Activated CD4-positive, alpha-beta T cell treated with anti-CD3 and anti-CD28 coated beads, Interleukin-2, amount 10 ng/mL, durations not matched to agents 7 days and 5 days (primary cell): Measurements from ENCODE around the gene KRTAP10-8. TPM values are rescaled to one million over a fixed set of nuclear protein-coding genes. Genes with fewer than 3 reads are reported as not detected.
"Not testable (repeated sequence)": the region's sequence is repeated elsewhere in the genome, so short reads cannot be mapped to it uniquely, and the experiment has no call there.

Experiments used
- CTCF ChIA-PET: fragments of 350-600 bp; sonication (Branson Sonifier 250); formaldehyde crosslinking; loops from one replicate; lab custom pipeline; 2021; ENCODE audit warnings: antibody characterized with exemption; lab: Charles Lee
- POLR2A ChIA-PET: fragments of 350-600 bp; sonication (Branson Sonifier 250); formaldehyde crosslinking; loops from one replicate; lab custom pipeline; 2021; ENCODE audit warnings: antibody characterized with exemption; lab: Charles Lee
- DNase-seq: peaks from one replicate; pipeline ENCODE4 v3.0.0-alpha.2; 2020
- H3K27ac Mint-ChIP-seq: one replicate; pipeline ENCODE4 v1.8.0; 2021; ENCODE audit warnings: mild to moderate bottlenecking, moderate library complexity, mixed read lengths
- H3K27me3 Mint-ChIP-seq: one replicate; pipeline ENCODE4 v1.8.0; 2021; ENCODE audit warnings: mixed read lengths
- H3K36me3 Mint-ChIP-seq: one replicate; pipeline ENCODE4 v1.8.0; 2021; ENCODE audit warnings: low read depth, mixed read lengths
- H3K4me1 Mint-ChIP-seq: one replicate; pipeline ENCODE4 v1.8.0; 2021; ENCODE audit warnings: mixed read lengths
- H3K4me3 Mint-ChIP-seq: one replicate; pipeline ENCODE4 v1.8.0; 2021; ENCODE audit warnings: mild to moderate bottlenecking, moderate library complexity, mixed read lengths
- H3K9me3 Mint-ChIP-seq: one replicate; pipeline ENCODE4 v1.8.0; 2021; ENCODE audit warnings: mixed read lengths
- total RNA-seq, 2 experiments: library from RNA; stranded (reverse); gene quantifications; one replicate each; pipeline ENCODE4 v1.2.3, GENCODE V29; 2021

KRTAP10-8 gene
- total RNA-seq, 2 experiments from 2014 or later = not detected

DNA sequence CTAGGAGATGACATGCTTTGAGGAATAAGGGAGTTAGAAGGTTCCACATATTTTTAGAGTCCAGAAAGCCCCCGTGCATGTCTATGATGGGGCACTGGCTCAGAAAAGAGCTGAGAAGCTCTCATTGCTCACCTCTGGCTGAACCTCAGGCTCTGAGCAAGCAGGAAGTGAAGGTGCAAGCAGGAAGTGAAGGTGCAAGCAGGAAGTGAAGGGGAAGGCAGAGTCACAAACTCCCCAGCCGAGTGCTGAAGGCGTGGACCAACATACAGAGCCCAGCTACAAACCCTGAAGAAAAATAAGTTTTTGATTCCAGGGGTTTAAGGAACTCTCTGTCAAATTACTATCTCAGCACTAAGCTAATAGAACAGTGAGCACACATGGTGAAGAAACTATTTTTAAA is 7.0 kb downstream of the KRTAP10-8 start:
- H3K4me1 Mint-ChIP-seq = peaks cover 30% of the 10 kb centered on the region
- POLR2A ChIA-PET = no interaction called here
- H3K27me3 Mint-ChIP-seq = peaks cover 6% of the 10 kb centered on the region
- H3K27ac Mint-ChIP-seq = peak overlapping the region; percentile 93
- DNase-seq = peak; percentile 72
- CTCF ChIA-PET = interaction anchor here (0.5 to 1.2 kb wide), 3 partner anchors 24 to 57 kb away, joined by 3 to 4 read pairs (median 3); no protein-coding TSS in a partner anchor
- H3K4me3 Mint-ChIP-seq = peak overlapping the region; percentile 37
- peaks cover 35% of the 10 kb centered on the region for H3K36me3 Mint-ChIP-seq
- H3K9me3 Mint-ChIP-seq = peaks cover 51% of the 10 kb centered on the region

DNA sequence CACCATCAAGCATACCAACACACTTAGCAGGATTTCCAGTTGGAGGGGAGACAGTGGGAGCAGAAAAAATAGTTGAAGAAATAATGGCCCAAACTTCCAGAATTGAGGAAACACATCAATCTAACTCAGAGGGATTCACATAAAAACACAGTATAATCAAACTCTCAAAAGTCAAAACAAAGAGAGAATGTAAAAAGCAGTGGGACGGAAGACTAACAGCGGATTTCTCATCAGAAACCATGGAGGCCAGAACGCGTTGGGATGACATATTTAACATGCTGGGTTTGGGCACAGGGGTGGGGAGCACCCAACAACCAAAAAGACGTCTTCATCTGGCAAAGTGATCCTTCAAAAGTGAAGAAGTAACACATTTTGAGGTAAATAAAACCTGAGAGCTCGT is 8.0 kb downstream of the KRTAP10-8 start:
- DNase-seq = no peak
- Mint-ChIP-seq H3K9me3 (peaks cover 61% of the 10 kb centered on the region), H3K36me3 (peaks cover 41% of the 10 kb centered on the region), H3K27me3 (peaks cover 11% of the 10 kb centered on the region), H3K4me3 (no peak overlapping the region), H3K27ac (no peak overlapping the region), H3K4me1 (peaks cover 30% of the 10 kb centered on the region)
- POLR2A ChIA-PET = no interaction called here
- CTCF ChIA-PET = interaction anchor here (1.2 kb wide), 1 partner anchor 56 kb away, joined by 3 read pairs; no protein-coding TSS in a partner anchor

DNA sequence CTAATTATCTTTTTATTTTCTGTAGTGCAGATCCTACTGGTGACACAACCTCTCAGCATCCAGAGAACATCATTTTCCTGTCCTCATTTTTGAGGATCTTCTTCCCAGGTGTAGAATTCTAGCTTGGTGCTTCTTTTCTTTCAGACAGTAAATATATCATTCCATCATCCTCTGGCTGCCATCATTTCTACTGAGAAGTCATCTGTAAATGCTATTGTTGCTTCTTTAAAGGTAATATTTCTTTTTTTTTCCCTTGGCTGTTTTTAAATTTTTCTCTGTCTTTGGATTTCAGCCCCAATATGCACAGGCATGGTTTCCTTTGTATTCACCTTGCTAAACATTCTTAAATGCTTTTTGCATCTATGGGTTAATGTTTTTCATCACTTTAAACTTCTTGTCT is 11.7 kb downstream of the KRTAP10-8 start:
- H3K4me1 Mint-ChIP-seq = peaks cover 16% of the 10 kb centered on the region
- ChIA-PET POLR2A (no interaction called here), CTCF (no interaction called here)
- no peak overlapping the region for H3K27ac Mint-ChIP-seq
- H3K4me3 Mint-ChIP-seq = no peak overlapping the region
- H3K9me3 Mint-ChIP-seq = peaks cover 55% of the 10 kb centered on the region
- H3K27me3 Mint-ChIP-seq = peaks cover 11% of the 10 kb centered on the region
- peaks cover 35% of the 10 kb centered on the region for H3K36me3 Mint-ChIP-seq
- DNase-seq = no peak

DNA sequence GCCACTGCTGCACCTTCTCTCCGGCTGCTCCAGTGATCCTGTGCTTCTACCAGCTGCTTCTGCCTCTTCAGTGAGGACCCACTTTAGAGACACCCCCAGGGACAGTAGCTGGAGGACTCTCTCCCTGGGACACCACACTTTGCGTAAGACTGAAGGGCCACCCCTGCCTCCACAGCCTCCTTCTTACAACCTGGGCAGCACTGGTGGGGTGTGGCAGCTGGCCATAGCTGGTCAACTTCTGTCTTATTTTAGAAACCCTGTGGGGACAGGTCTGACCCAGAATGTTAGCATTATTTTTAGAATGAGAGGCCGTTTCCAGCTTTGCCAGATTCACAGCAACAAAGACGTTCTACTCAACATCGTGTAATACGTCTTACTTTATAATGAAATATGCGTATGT is 13.9 kb downstream of the KRTAP10-8 start:
- no peak overlapping the region for H3K4me3 Mint-ChIP-seq
- peaks cover 24% of the 10 kb centered on the region for H3K36me3 Mint-ChIP-seq
- ChIA-PET CTCF (interaction anchor here (1.0 to 1.3 kb wide), 2 partner anchors 28 to 32 kb away, joined by 3 read pairs; partner anchors contain the start of gene KRTAP12-3), POLR2A (no interaction called here)
- peaks cover 12% of the 10 kb centered on the region for H3K4me1 Mint-ChIP-seq
- peaks cover 11% of the 10 kb centered on the region for H3K27me3 Mint-ChIP-seq
- DNase-seq = no peak
- H3K27ac Mint-ChIP-seq = no peak overlapping the region
- peaks cover 47% of the 10 kb centered on the region for H3K9me3 Mint-ChIP-seq

DNA sequence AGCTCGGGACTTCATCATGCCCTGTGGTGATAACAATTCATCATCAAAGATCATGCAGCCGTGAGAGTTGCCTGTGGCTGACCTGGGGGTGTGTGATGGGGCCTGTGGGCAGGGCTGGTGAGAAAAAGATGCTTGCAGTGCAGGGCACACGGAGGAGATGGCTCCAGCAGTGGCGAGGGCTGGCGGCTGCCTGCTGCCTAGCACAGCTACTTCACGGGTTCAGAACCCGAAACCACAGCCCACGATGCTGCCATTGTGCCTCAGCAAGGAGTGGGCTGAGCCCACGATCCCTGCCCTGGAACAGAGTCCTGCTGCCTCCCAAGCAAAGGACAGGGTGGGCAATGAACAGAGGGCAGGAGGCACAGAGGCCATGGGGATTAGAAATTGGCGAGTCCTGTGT is 14.4 kb downstream of the KRTAP10-8 start:
- Mint-ChIP-seq H3K27ac (no peak overlapping the region), H3K9me3 (peaks cover 49% of the 10 kb centered on the region), H3K27me3 (peaks cover 11% of the 10 kb centered on the region), H3K4me1 (peaks cover 12% of the 10 kb centered on the region), H3K4me3 (no peak overlapping the region), H3K36me3 (peaks cover 26% of the 10 kb centered on the region)
- CTCF ChIA-PET = interaction anchor here (1.0 to 1.5 kb wide), 3 partner anchors 17 to 31 kb away, joined by 3 read pairs; partner anchors contain the start of gene KRTAP12-3
- POLR2A ChIA-PET = no interaction called here
- no peak for DNase-seq

DNA sequence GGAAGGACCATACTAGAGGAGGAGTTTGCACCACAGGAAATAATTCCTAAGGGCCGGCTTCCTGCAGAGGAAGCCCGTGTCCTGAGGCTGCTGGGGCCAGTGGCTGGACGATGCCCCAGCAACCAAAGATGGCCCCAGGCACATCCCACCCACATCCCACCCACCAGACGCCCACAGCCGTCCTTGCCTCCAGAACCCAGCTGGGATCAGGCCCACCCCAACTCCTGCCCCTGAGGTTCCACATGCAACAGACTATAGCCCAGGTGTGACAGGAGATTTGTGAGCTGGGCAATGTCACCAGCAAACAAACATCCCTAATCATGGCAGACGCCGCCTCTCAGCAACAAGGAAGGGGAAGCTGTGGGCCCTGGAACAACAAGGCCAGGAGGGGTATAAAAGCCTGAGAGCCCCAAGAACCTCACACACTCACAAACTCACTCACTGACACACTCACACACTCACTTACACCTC is 14.8 kb downstream of the KRTAP10-8 start, which contains the start of gene KRTAP10-9:
Gene KRTAP10-9 (plus strand): TSS at position 421 of the 471 bp plus-strand sequence. CDS start 79 bp downstream, outside the sequence.
- Mint-ChIP-seq H3K4me1 (peaks cover 12% of the 10 kb centered on the region), H3K27ac (no peak within 1 kb of the TSS)

DNA sequence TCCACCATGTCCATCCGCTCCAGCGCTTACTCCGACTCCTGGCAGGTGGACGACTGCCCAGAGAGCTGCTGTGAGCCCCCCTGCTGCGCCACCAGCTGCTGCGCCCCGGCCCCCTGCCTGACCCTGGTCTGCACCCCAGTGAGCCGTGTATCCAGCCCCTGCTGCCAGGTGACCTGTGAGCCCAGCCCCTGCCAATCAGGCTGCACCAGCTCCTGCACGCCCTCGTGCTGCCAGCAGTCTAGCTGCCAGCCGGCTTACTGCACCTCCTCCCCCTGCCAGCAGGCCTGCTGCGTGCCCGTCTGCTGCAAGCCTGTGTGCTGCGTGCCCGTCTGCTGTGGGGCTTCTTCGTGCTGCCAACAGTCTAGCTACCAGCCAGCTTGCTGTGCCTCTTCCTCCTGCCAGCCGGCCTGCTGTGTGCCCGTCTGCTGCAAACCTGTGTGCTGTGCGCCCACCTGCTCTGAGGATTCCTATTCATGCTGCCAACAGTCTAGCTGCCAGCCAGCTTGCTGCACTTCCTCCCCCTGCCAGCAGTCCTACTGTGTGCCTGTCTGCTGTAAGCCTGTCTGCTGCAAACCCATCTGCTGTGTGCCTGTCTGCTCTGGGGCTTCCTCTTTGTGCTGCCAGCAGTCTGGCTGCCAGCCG is 15.4 kb downstream of the KRTAP10-8 start:
- H3K4me3 Mint-ChIP-seq, H3K27ac Mint-ChIP-seq, DNase-seq, POLR2A ChIA-PET: not testable (repeated sequence)
- Mint-ChIP-seq H3K4me1 (peaks cover 12% of the 10 kb centered on the region), H3K36me3 (peaks cover 24% of the 10 kb centered on the region), H3K27me3 (peaks cover 13% of the 10 kb centered on the region), H3K9me3 (peaks cover 53% of the 10 kb centered on the region)
- CTCF ChIA-PET = interaction anchor here (1.2 to 1.5 kb wide), 2 partner anchors 18 to 86 kb away, joined by 3 read pairs; no protein-coding TSS in a partner anchor

More for the DNA sequence above, 14.8 kb downstream of the KRTAP10-8 start, which contains the start of gene KRTAP10-9:
- POLR2A ChIA-PET = no interaction called here
- H3K36me3 Mint-ChIP-seq = peaks cover 25% of the 10 kb centered on the region
- CTCF ChIA-PET = interaction anchor here (1.2 to 1.5 kb wide), 2 partner anchors 18 to 87 kb away, joined by 3 read pairs; no protein-coding TSS in a partner anchor
- DNase-seq = no peak
- H3K9me3 Mint-ChIP-seq = peaks cover 51% of the 10 kb centered on the region
- H3K27me3 Mint-ChIP-seq = peaks cover 12% of the 10 kb centered on the region
- H3K4me3 Mint-ChIP-seq = no peak within 1 kb of the TSS

DNA sequence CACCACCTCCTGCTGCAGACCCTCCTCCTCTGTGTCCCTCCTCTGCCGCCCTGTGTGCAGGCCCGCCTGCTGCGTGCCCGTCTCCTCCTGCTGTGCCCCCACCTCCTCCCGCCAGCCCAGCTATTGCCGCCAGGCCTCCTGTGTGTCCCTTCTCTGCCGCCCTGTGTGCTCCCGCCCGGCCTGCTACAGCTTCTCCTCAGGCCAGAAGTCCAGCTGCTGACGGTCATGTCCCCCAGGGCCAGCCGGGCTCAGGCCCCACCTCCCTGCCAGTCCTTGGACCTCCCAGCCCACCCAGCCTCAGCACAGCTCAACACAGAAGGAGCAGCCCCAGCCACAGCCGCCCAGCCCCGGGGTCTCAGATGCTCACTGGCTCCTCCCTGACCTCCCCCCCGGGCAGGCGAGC is 16.0 kb downstream of the KRTAP10-8 start:
- CTCF ChIA-PET = interaction anchor here (1.2 to 1.6 kb wide), 3 partner anchors 19 to 86 kb away, joined by 3 read pairs; partner anchors contain the start of gene KRTAP12-4
- DNase-seq, H3K27ac Mint-ChIP-seq, H3K4me3 Mint-ChIP-seq, POLR2A ChIA-PET: not testable (repeated sequence)
- H3K27me3 Mint-ChIP-seq = peaks cover 13% of the 10 kb centered on the region
- H3K36me3 Mint-ChIP-seq = peaks cover 24% of the 10 kb centered on the region
- H3K4me1 Mint-ChIP-seq = peaks cover 12% of the 10 kb centered on the region
- peaks cover 48% of the 10 kb centered on the region for H3K9me3 Mint-ChIP-seq

DNA sequence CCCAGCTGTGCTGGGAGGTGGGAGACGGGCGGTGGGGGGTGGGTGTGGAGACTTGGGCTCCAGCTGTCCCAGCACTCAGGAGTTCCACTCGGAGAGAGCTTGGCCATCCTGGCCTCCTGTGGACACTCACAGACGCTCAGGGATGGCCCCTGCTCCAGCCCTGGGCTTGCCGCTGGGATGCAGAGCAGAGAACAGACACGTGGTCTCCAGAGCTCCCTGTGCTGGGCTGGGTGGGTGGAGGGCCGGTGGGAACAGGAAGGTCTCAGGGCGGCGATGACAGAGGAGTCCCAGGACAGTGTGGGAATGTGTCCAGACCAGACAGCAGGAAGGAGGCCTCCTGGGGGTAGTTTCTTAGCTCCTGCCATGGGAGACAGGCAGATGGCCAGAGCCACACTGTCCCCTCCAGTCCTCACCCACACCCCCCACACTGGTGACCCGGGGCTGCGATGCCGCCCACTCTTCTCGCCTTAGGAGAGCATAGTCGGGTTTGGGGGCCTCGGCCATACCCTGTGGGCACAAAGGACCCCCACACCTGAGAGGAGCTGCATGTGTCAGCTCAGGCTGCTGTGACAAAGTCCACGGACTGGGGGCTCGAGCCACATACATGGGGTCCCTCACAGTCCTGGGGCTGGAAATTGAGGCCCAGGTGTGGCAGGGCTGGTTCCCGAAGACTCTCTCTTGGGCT is 17.0 kb downstream of the KRTAP10-8 start:
- ChIA-PET CTCF (interaction anchor here (1.6 kb wide), 1 partner anchor 26 kb away, joined by 3 read pairs; the partner anchor contains the start of gene KRTAP12-4), POLR2A (no interaction called here)
- peaks cover 19% of the 10 kb centered on the region for H3K36me3 Mint-ChIP-seq
- H3K9me3 Mint-ChIP-seq = peaks cover 43% of the 10 kb centered on the region
- DNase-seq = no peak
- H3K27ac Mint-ChIP-seq = no peak overlapping the region
- no peak overlapping the region for H3K4me3 Mint-ChIP-seq
- peaks cover 12% of the 10 kb centered on the region for H3K4me1 Mint-ChIP-seq
- H3K27me3 Mint-ChIP-seq = peaks cover 13% of the 10 kb centered on the region

DNA sequence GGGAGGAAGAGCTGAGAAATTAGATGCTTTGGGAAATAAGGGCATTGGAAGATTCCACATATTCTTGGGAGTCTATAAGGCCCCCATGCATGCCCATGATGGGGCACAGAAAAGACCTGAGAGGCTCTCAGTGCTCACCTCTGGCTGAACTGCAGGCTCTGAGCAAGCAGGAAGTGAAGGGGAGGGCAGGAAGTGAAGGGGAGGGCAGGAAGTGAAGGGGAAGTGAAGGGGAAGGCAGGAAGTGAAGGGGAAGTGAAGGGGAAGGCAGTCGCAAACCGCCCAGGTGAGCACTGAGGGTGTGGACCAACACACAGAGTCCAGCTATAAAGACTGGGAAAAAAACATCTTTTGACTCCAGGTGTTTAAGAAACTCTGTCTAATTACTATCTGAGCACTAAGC is 18.6 kb downstream of the KRTAP10-8 start:
- Mint-ChIP-seq H3K4me1 (peaks cover 12% of the 10 kb centered on the region), H3K36me3 (peaks cover 13% of the 10 kb centered on the region), H3K4me3 (no peak overlapping the region), H3K27me3 (peaks cover 15% of the 10 kb centered on the region), H3K27ac (no peak overlapping the region), H3K9me3 (peaks cover 34% of the 10 kb centered on the region)
- ChIA-PET CTCF (no interaction called here), POLR2A (no interaction called here)
- DNase-seq = no peak

DNA sequence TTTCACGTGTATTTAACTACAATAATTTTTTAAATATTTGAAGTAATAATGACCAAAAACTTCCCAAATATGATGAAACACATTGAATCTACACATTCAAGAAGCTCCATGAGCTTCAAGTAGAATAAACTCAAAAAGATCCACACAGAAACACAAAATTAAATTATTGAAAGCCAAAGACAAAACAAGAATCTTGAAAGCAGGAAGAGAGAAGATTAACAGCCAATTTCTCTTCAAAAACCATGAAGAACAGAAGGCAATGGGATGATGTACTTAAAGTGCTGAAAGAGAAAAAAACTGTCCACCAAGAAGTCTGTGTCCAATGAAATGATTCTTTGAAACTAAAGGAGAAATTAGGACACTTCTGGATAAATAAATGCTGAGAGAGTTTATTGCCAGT is 20.2 kb downstream of the KRTAP10-8 start:
- Mint-ChIP-seq H3K27ac (no peak overlapping the region), H3K36me3 (peaks cover 13% of the 10 kb centered on the region), H3K9me3 (peaks cover 34% of the 10 kb centered on the region), H3K4me3 (no peak overlapping the region), H3K4me1 (peaks cover 12% of the 10 kb centered on the region), H3K27me3 (peaks cover 15% of the 10 kb centered on the region)
- CTCF ChIA-PET = no interaction called here
- DNase-seq = no peak
- POLR2A ChIA-PET = no interaction called here

DNA sequence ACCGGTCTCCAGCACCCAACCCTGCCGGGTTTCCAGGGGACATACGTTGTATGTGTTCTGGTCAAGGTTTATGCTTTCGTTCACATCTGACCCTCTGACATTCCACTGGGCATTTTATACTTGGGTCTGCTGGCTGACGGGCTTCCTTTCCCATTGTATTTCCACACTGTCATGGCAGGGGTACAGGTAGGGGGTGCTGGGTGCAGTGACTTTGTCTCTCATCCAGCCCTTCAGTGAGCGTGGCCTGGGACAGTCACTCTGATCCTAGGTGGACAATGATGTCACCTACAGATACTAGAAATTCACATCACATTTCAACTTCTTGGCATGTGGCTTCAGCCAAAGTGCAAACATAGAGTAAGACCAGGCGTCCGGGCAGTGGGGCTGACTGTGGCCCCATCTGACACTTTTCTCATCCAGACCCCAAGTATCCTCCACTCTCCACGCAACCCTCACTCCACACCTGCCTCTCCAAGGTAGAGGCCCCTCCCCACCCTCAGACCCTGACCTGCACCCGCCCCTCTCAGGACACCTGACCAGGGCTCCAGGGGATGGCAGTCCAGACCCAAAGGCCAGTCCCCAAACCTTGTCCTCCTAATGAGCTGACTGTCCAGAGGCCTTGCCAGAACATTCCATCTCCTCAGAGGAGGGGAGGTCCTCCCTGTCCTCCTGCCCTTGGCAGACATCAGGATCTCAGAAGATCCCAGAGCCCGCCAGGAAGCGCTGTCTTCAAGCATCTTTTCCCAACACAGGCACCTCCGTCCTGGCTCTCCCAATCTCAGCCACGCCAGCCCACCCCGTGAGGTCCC is 24.5 kb downstream of the KRTAP10-8 start:
- peaks cover 23% of the 10 kb centered on the region for H3K9me3 Mint-ChIP-seq
- H3K27me3 Mint-ChIP-seq = peaks cover 15% of the 10 kb centered on the region
- H3K4me1 Mint-ChIP-seq = no peaks in the 10 kb centered on the region
- DNase-seq = no peak
- H3K27ac Mint-ChIP-seq = no peak overlapping the region
- ChIA-PET CTCF (no interaction called here), POLR2A (no interaction called here)
- H3K36me3 Mint-ChIP-seq = no peaks in the 10 kb centered on the region
- no peak overlapping the region for H3K4me3 Mint-ChIP-seq
